HepG2 (cell line): Measurements from ENCODE around the gene HSPA4L. TPM values are rescaled to one million over a fixed set of nuclear protein-coding genes. Genes with fewer than 3 reads are reported as not detected.

Source experiments
- ATAC-seq: fragments of 200-7000 bp; cut with Tn5 transposase; 3 replicates; pipeline ENCODE4 v1.9.1; 2020; ENCODE audit warnings: mild to moderate bottlenecking, moderate library complexity
- BruUV-seq: library from RNA; stranded (reverse); fragments of 400-500 nt; replicated peaks from 2 replicates; lab custom pipeline; 2021; lab: Mats Ljungman, UMichigan
- CTCF ChIA-PET: fragments of 300-600 bp; formaldehyde crosslinking; extraction: SDS; loops from one replicate; lab custom pipeline; 2021; ENCODE audit warnings: low total read pairs, inconsistent platforms, low intra/inter-chr PET ratio; lab: Yijun Ruan, JAX
- POLR2A ChIA-PET: fragments of 350-600 bp; sonication (Branson Sonifier 250); formaldehyde crosslinking; loops from one replicate; lab custom pipeline; 2020; ENCODE audit warnings: antibody characterized with exemption, inconsistent platforms; lab: Yijun Ruan, JAX
- DNase-seq: peaks from one replicate; pipeline ENCODE4 v3.0.0-alpha.2; 2015; ENCODE audit warnings: low spot score
- FAIRE-seq: peaks from 3 replicates; lab custom pipeline; 2011; peaks lifted over from hg19 to GRCh38; lab: Jason Lieb, UNC
- H2AFZ ChIP-seq: one replicate; pipeline ENCODE4 v1.6.1; 2011; ENCODE audit warnings: low read length, inconsistent platforms
- H3K27ac ChIP-seq: fragments of 300-600 bp; 3 replicates; pipeline ENCODE4 v1.8.0; 2011; ENCODE audit warnings: mixed run types, mild to moderate bottlenecking, mixed read lengths, low read length, inconsistent platforms; ENCODE audit not compliant: insufficient read depth; ENCODE audit errors: extremely low read length
- H3K27me3 ChIP-seq, 2 experiments: fragments of 200-600 bp in 1 of 2; 2 replicates in 1 of 2; 3 replicates in 1 of 2; pipeline versions ENCODE4 v1.6.0 to v1.8.0; 2011; ENCODE audit warnings: low read length in 2 of 2, mild to moderate bottlenecking in 2 of 2, moderate library complexity in 2 of 2, inconsistent platforms in 1 of 2; ENCODE audit not compliant: insufficient read depth in 2 of 2, control insufficient read depth in 1 of 2
- H3K36me3 ChIP-seq, 2 experiments: fragments of 200-600 bp in 1 of 2; replicated peaks in 1 of 2; 2 replicates in 1 of 2; 3 replicates in 1 of 2; pipeline versions ENCODE4 v1.5.1 to v1.8.0; 2011; ENCODE audit warnings: low read length in 2 of 2, inconsistent platforms in 1 of 2; ENCODE audit not compliant: insufficient read depth in 2 of 2, control insufficient read depth in 1 of 2
- H3K4me1 ChIP-seq: 2 replicates; pipeline ENCODE4 v1.5.1; 2012; ENCODE audit warnings: low read length, inconsistent platforms; ENCODE audit not compliant: insufficient read depth
- H3K4me2 ChIP-seq: 2 replicates; pipeline ENCODE4 v1.6.0; 2011; ENCODE audit warnings: low read depth, low read length, inconsistent platforms
- H3K4me3 ChIP-seq, 3 experiments: fragments of 200-600 bp in 1 of 3; sonication (generic), shearing (Covaris generic) in 1 of 3; replicated peaks in 1 of 3; 2 replicates each; pipeline ENCODE4 v1.5.1; 2011 to 2016; ENCODE audit warnings: low read length in 3 of 3, inconsistent platforms in 2 of 3, low read depth in 2 of 3, mild to moderate bottlenecking in 2 of 3, control low read depth in 1 of 3, mixed read lengths in 1 of 3; ENCODE audit not compliant: insufficient read depth in 1 of 3
- H3K79me2 ChIP-seq: one replicate; pipeline ENCODE4 v1.6.1; 2011; ENCODE audit warnings: low read length, inconsistent platforms; ENCODE audit not compliant: insufficient read depth
- H3K9ac ChIP-seq: 2 replicates; pipeline ENCODE4 v1.6.0; 2011; ENCODE audit warnings: mild to moderate bottlenecking, low read depth, low read length, inconsistent platforms; ENCODE audit not compliant: insufficient read depth
- H3K9me3 ChIP-seq: 2 replicates; pipeline ENCODE4 v1.5.1; 2012; ENCODE audit warnings: mild to moderate bottlenecking, low read length
- H4K20me1 ChIP-seq: 2 replicates; pipeline ENCODE4 v1.6.0; 2011; ENCODE audit warnings: inconsistent platforms, mild to moderate bottlenecking, low read length, moderate library complexity; ENCODE audit not compliant: insufficient read depth
- ASH2L ChIP-seq: fragments of 300-600, 200-600 bp; sonication (generic); IDR thresholded peaks from 2 replicates; pipeline ENCODE4 v1.7.0; 2017; ENCODE audit warnings: low read depth, mild to moderate bottlenecking, moderate library complexity, mixed read lengths, low read length; ENCODE audit not compliant: insufficient read length
- ETV6 ChIP-seq: sonication (generic); formaldehyde crosslinking; conservative IDR thresholded peaks from 2 replicates; pipeline ENCODE4 v1.4.0; 2020; ENCODE audit warnings: missing genetic modification reagents
- GFI1 ChIP-seq: sonication (generic); formaldehyde crosslinking; IDR thresholded peaks from 2 replicates; pipeline ENCODE4 v1.5.0; 2020; ENCODE audit warnings: missing genetic modification reagents, mild to moderate bottlenecking, borderline replicate concordance
- MAFK ChIP-seq, 2 experiments: IDR thresholded peaks in 1 of 2; conservative IDR thresholded peaks in 1 of 2; 2 replicates each; pipeline ENCODE4 v1.6.1; 2011; ENCODE audit warnings: improper control_type of control experiment in 2 of 2, low read length in 2 of 2
- NR2F2 ChIP-seq: IDR thresholded peaks from 2 replicates; pipeline ENCODE4 v1.6.1; 2012; ENCODE audit warnings: low read depth, inconsistent platforms, borderline replicate concordance
- ZBTB7A ChIP-seq: sonication (generic); formaldehyde crosslinking; IDR thresholded peaks from 2 replicates; pipeline ENCODE4 v1.8.0; 2022; ENCODE audit warnings: mild to moderate bottlenecking, missing genetic modification reagents
- ZNF296 ChIP-seq: sonication (generic); formaldehyde crosslinking; conservative IDR thresholded peaks from 2 replicates; pipeline ENCODE4 v1.5.0; 2020; ENCODE audit warnings: mild to moderate bottlenecking, missing genetic modification reagents
- ZNF496 ChIP-seq: sonication (generic); formaldehyde crosslinking; IDR thresholded peaks from 2 replicates; pipeline ENCODE4 v1.8.1; 2023; ENCODE audit warnings: mild to moderate bottlenecking, moderate library complexity, missing genetic modification reagents; ENCODE audit not compliant: insufficient replicate concordance
- in situ Hi-C: cut with HindIII; loops from 2 replicates; pipeline ENCODE4 v1.10.0; 2017; ENCODE audit warnings: low pct_unique_long_range_greater_than_20kb; ENCODE audit not compliant: extremely low pct_ligation_motif_present
- intact Hi-C: fragments of 100-400 bp; cut with micrococcal nuclease; formaldehyde crosslinking; loops from one replicate; pipeline ENCODE4 v1.10.0; 2022; ENCODE audit not compliant: unreplicated experiment
- polyA plus RNA-seq, 8 experiments: library from polyadenylated mRNA; depleted of rRNA in 3 of 8; stranded (reverse) in 7 of 8; unstranded in 1 of 8; fragments of >200 nt; fragmentation: Illumina TruSeq in 4 of 8; extraction: Trizol in 4 of 8; gene quantifications; 2 replicates each; pipeline versions ENCODE4 v1.2.1 to v1.2.3, GENCODE V29; 2011 to 2016; ENCODE audit warnings: low read depth in 4 of 8, missing spikeins in 1 of 8, mixed read lengths in 1 of 8; ENCODE audit not compliant: insufficient read depth in 1 of 8
- total RNA-seq, 5 experiments: library from RNA; depleted of rRNA; stranded (reverse); fragments of >200 nt; fragmentation: Illumina TruSeq; extraction: Trizol; gene quantifications; 2 replicates each; pipeline ENCODE4 v1.2.3, GENCODE V29; 2016; ENCODE audit warnings: low read depth in 1 of 5
- TF ChIP-seq, protein P1 (sequence below): sonication (generic); formaldehyde crosslinking; IDR thresholded peaks from 2 replicates; pipeline ENCODE4 v1.4.0; 2020; ENCODE audit warnings: missing genetic modification reagents

The HSPA4L gene
- total and polyA plus RNA-seq, 2 of the 13 experiments (the other 11 are each of a cell fraction or from before 2014, with no cell fraction given): 3.7 to 31.5 TPM

DNA sequence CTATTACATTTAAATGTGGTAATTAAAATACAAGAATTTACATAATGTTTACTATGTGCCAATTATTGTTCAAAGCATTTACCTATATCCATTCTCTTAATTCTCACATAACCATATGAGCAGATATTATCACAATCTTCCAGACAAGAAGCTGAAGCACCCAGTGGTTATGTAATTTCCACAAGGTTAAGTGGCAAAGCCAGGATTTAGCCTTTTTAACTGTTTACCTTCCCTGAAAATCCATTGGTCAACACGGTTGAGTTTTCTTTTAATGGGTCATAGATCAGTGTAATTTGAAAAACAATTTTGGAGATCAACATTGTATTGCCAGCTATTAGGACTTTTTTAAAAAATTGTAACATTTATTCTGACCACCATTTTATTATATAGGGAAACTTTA lies 11.4 kb downstream of the HSPA4L start (continued):
- TF ChIP-seq NR2F2 (no peak), ZBTB7A (no peak), ASH2L (no peak), ZNF496 (CRISPR knock-in tag) (no peak), ETV6 (CRISPR knock-in tag) (no peak), ZNF296 (no peak)
- TF ChIP-seq, protein P1, sequence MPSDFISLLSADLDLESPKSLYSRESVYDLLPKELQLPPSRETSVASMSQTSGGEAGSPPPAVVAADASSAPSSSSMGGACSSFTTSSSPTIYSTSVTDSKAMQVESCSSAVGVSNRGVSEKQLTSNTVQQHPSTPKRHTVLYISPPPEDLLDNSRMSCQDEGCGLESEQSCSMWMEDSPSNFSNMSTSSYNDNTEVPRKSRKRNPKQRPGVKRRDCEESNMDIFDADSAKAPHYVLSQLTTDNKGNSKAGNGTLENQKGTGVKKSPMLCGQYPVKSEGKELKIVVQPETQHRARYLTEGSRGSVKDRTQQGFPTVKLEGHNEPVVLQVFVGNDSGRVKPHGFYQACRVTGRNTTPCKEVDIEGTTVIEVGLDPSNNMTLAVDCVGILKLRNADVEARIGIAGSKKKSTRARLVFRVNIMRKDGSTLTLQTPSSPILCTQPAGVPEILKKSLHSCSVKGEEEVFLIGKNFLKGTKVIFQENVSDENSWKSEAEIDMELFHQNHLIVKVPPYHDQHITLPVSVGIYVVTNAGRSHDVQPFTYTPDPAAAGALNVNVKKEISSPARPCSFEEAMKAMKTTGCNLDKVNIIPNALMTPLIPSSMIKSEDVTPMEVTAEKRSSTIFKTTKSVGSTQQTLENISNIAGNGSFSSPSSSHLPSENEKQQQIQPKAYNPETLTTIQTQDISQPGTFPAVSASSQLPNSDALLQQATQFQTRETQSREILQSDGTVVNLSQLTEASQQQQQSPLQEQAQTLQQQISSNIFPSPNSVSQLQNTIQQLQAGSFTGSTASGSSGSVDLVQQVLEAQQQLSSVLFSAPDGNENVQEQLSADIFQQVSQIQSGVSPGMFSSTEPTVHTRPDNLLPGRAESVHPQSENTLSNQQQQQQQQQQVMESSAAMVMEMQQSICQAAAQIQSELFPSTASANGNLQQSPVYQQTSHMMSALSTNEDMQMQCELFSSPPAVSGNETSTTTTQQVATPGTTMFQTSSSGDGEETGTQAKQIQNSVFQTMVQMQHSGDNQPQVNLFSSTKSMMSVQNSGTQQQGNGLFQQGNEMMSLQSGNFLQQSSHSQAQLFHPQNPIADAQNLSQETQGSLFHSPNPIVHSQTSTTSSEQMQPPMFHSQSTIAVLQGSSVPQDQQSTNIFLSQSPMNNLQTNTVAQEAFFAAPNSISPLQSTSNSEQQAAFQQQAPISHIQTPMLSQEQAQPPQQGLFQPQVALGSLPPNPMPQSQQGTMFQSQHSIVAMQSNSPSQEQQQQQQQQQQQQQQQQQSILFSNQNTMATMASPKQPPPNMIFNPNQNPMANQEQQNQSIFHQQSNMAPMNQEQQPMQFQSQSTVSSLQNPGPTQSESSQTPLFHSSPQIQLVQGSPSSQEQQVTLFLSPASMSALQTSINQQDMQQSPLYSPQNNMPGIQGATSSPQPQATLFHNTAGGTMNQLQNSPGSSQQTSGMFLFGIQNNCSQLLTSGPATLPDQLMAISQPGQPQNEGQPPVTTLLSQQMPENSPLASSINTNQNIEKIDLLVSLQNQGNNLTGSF (CRISPR knock-in tag): no peak

DNA sequence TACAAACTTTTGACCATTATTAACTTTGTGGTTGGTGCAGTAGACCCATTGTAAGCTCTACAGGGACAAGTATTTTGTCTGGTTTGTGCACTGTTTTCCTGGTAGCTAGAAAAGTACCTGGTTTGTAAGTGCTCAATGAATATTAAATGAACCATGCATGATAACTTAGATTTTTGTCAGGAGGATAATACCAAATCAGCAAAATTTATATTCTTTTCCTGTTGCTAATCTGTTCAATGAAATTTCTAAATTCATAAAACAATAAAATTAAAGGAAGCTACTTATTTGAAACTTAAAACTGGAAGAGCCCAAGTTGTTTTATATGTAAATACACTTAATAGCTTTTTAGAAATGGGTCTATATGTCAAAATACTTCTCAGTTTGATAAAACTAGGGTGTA lies 17.6 kb downstream of the HSPA4L start:
- DNase-seq (no peak), FAIRE-seq (no peak), ATAC-seq (no peak)
- Histone ChIP-seq H3K9ac (no peak overlapping the region), H3K9me3 (no peaks in the 10 kb centered on the region), H3K4me1 (no peaks in the 10 kb centered on the region), H2AFZ (no peak overlapping the region), H4K20me1 (no peaks in the 10 kb centered on the region), H3K27ac (no peak overlapping the region), H3K27me3 (no peaks in the 10 kb centered on the region), H3K4me2 (no peak overlapping the region), H3K79me2 (no peaks in the 10 kb centered on the region), H3K4me3 (no peak overlapping the region), H3K36me3 (peaks cover 0 to 11% of the 10 kb centered on the region in 2 experiments; a peak in 1 of 5 replicates)
- POLR2A ChIA-PET: no interaction called here
- intact Hi-C loops: no loop called here
- in situ Hi-C loops: no loop called here
- CTCF ChIA-PET: no interaction called here
- no TSS peak for BruUV-seq
- 0 out of 4 replicates have a peak, but pooled peaks of 1 of the 2 experiments have one; percentile 16 for TF ChIP-seq MAFK (conservative IDR thresholded peaks at IDR 0.05 in 1 of 2, IDR thresholded peaks at IDR 0.05 in 1 of 2; ENCODE audit: low read length in 2 of 2)
- TF ChIP-seq GFI1 (CRISPR knock-in tag): no peak
